ENCODE data around the gene MAB21L3.

Gene MAB21L3

DNA sequence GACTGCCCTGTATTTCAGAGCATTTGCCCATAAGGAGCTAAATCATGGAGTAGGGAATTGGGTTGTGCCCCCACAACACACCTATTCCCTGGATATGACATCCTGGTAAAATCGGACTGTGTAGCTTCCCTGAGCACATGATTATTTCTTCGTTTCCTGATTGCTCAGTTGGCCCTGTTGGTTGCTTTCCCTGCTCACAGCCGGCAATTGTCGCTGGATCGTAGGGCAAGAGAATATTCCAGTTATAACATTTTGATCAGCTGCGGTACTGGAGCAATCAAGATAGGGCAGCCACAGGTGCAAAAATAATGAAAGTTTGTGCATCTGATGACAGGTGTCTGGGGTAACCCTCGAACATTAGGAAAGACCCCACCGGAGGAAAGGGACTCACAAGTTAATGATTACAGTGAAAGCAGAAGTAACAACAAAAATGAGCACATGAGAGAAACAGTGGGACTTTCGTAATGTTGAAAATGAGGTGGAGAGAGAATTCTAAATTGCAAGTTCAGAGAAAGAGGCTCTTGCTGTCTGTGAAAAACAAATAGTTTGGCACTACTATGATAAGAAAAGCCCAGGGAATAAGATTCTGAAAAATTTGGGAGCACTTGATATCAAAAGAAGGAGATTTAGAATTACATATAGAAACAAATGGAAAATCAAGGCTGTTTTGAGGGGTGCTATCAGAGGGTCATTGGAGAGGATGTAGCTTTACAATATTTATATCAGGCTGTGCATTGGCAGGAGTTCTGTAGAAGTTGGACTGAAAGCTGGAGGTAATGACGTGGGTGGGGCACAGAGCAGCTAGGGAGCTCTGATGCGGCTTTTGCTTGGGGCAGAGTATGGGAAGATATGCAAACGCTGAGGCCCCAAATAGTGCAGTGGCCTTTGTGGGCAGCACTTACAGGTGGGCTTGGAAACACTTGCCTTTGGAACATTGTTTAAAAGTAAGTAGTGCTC lies at the start of gene MAB21L3:
TSS of gene MAB21L3 (plus strand) at position 833 of the 957 bp plus-strand sequence. CDS start 1,217 bp downstream, outside the sequence.
- no peak for DNase-seq
- Mint-ChIP-seq H3K36me3 (no peaks in the 10 kb centered on the region), H3K27me3 (peaks cover 0 to 15% of the 10 kb centered on the region in 2 donors), H3K27ac (peak within 1 kb of the TSS; percentile 25), H3K4me1 (peaks cover 9% of the 10 kb centered on the region in 2 donors), H3K4me3 (no peak within 1 kb of the TSS), H3K9me3 (no peaks in the 10 kb centered on the region)
- peak; percentile 52 to 61 for ATAC-seq (replicated peaks)

DNA sequence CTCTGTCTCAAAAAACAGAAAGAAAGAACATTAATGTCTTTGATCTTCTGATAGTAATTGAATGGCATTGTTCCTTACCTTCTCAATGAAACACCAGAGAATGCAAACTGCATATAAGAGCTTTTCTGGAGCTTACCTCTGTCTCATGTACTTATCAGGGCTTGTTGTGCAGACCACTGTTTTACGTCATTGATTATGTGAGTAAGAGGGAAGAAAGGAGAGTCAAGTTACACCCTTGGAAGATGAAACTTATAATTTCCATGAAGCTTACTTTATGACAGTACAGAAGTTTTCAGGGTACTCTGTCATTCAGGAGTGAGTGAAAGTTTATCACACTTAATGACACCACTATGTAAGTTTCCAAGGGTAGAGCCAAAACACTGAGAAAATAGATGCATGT lies 49.0 kb upstream of the MAB21L3 start:
- DNase-seq (no peak), ATAC-seq (replicated peaks) (no peak)
- H3K36me3 Mint-ChIP-seq = peaks cover 0 to 3% of the 10 kb centered on the region in 2 donors
- no peak overlapping the region for H3K4me3 Mint-ChIP-seq
- no peaks in the 10 kb centered on the region for H3K4me1 Mint-ChIP-seq
- H3K27me3 Mint-ChIP-seq = no peaks in the 10 kb centered on the region
- no peak overlapping the region for H3K27ac Mint-ChIP-seq
- H3K9me3 Mint-ChIP-seq = peaks cover 4 to 5% of the 10 kb centered on the region in 2 donors

- H3K4me1 Mint-ChIP-seq = no peaks in the 10 kb centered on the region
- H3K27ac Mint-ChIP-seq = no peak overlapping the region
- no peaks in the 10 kb centered on the region for H3K9me3 Mint-ChIP-seq
- peaks cover 0 to 5% of the 10 kb centered on the region in 2 donors for H3K36me3 Mint-ChIP-seq
- ATAC-seq (replicated peaks) (no peak), DNase-seq (no peak)
- no peaks in the 10 kb centered on the region for H3K27me3 Mint-ChIP-seq
- H3K4me3 Mint-ChIP-seq = no peak overlapping the region
Observed at GRCh38 chr1:116064616-116065015, 46.6 kb upstream of the MAB21L3 start.

DNA sequence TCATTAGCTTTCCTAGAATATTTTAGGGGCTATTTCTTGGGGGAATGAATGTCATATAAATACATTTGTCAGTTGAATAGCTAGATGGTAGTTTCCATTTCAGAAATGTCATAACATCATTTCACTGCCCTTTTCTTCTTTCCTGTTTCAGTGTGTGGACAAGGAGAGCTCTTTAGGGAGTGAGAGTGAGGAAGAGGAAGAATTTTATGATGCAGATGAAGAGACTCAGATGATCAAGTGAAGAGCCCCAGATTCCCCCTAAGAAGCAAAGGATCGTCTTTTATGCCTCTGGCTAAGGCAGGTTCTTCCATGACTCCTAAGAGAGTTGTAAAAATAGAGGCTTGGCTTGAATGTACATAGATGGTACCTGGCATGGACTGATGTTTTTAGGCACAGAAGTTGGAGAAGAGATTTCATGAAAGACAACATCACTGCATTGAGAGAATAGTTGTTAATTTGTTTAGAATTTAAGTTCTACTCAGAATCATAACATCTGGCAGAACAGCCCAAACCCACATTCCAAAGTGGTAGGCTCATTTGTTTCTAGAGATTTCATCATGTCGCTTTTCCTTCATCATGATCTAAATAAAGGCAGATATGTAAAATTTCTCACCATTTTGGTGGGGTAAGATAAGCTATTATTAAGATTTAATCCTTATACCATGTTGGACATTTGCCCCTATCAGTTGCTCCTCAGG lies 44.2 kb upstream of the MAB21L3 start:
- no peak for ATAC-seq (replicated peaks)
- no peaks in the 10 kb centered on the region for H3K27me3 Mint-ChIP-seq
- no peak for DNase-seq
- H3K4me1 Mint-ChIP-seq = no peaks in the 10 kb centered on the region
- H3K9me3 Mint-ChIP-seq = no peaks in the 10 kb centered on the region
- peaks cover 0 to 5% of the 10 kb centered on the region in 2 donors for H3K36me3 Mint-ChIP-seq
- no peak overlapping the region for H3K27ac Mint-ChIP-seq
- H3K4me3 Mint-ChIP-seq = no peak overlapping the region

- Mint-ChIP-seq H3K36me3 (peaks cover 0 to 5% of the 10 kb centered on the region in 2 donors), H3K27me3 (no peaks in the 10 kb centered on the region), H3K4me3 (no peak overlapping the region), H3K4me1 (no peaks in the 10 kb centered on the region), H3K9me3 (no peaks in the 10 kb centered on the region), H3K27ac (no peak overlapping the region)
- DNase-seq (no peak), ATAC-seq (replicated peaks) (no peak)
Observed at GRCh38 chr1:116067566-116067890, 43.7 kb upstream of the MAB21L3 start.

- Mint-ChIP-seq H3K4me1 (no peaks in the 10 kb centered on the region), H3K9me3 (peaks cover 0 to under 1% of the 10 kb centered on the region in 2 donors), H3K4me3 (no peak overlapping the region), H3K27me3 (peaks cover 0 to 8% of the 10 kb centered on the region in 2 donors), H3K36me3 (no peaks in the 10 kb centered on the region), H3K27ac (no peak overlapping the region)
- ATAC-seq (replicated peaks) (no peak), DNase-seq (no peak)
Observed at GRCh38 chr1:116075575-116075974, 35.6 kb upstream of the MAB21L3 start.

DNA sequence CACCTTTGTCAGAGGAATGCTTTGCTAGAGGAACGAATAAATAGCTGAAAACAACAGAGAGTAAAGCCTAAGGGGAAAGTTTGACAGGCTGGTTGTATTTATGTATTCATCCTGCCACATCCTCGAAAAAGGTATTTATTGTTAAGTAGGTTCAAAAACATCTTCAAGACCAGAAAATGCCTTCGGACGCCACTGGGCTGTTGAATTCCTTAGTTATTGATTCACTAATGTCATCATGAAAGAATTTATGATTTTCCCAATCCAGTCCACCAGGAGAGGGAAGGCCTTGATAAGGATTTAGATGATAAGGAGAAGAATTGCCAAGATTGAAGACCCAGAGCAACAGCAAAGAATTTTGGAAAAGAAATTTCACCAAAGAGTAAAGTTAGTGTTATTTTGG lies 35.2 kb upstream of the MAB21L3 start:
- Mint-ChIP-seq H3K27me3 (peaks cover 0 to 12% of the 10 kb centered on the region in 2 donors), H3K4me1 (no peaks in the 10 kb centered on the region), H3K9me3 (peaks cover 3 to 4% of the 10 kb centered on the region in 2 donors), H3K36me3 (no peaks in the 10 kb centered on the region), H3K4me3 (no peak overlapping the region), H3K27ac (no peak overlapping the region)
- ATAC-seq (replicated peaks) (no peak), DNase-seq (no peak)

DNA sequence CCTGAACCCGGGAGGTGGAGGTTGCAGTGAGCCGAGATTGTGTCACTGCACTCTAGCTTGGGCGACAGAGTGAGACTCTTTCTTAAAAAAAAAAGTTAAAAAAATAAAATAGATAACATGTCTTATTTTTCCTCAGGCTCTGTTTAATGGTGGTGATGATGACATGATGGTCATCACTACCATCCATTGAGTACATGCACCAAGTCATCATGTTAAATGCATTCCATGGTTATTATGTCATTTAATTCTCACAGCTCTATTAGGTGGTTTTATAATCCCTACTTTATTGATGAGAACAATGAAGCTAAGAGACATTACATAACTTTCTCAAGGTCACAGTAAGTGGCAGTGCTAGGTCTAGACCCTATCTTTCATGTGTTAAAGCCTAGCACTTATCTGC lies 34.4 kb upstream of the MAB21L3 start:
- no peak overlapping the region for H3K4me3 Mint-ChIP-seq
- ATAC-seq (replicated peaks) (no peak), DNase-seq (no peak)
- no peaks in the 10 kb centered on the region for H3K4me1 Mint-ChIP-seq
- H3K36me3 Mint-ChIP-seq = no peaks in the 10 kb centered on the region
- no peak overlapping the region for H3K27ac Mint-ChIP-seq
- peaks cover 0 to 12% of the 10 kb centered on the region in 2 donors for H3K27me3 Mint-ChIP-seq
- peaks cover 3 to 4% of the 10 kb centered on the region in 2 donors for H3K9me3 Mint-ChIP-seq

- no peak for ATAC-seq (replicated peaks)
- DNase-seq = no peak
- H3K4me1 Mint-ChIP-seq = no peaks in the 10 kb centered on the region
- no peak overlapping the region for H3K27ac Mint-ChIP-seq
- no peaks in the 10 kb centered on the region for H3K36me3 Mint-ChIP-seq
- H3K27me3 Mint-ChIP-seq = peaks cover 0 to 12% of the 10 kb centered on the region in 2 donors
- peaks cover 3 to 4% of the 10 kb centered on the region in 2 donors for H3K9me3 Mint-ChIP-seq
- no peak overlapping the region for H3K4me3 Mint-ChIP-seq
Observed at GRCh38 chr1:116078699-116079223, 32.4 kb upstream of the MAB21L3 start.

- Mint-ChIP-seq H3K4me3 (no peak overlapping the region), H3K36me3 (peaks cover 3% of the 10 kb centered on the region in 2 donors), H3K9me3 (peaks cover 25 to 26% of the 10 kb centered on the region in 2 donors), H3K27ac (no peak overlapping the region), H3K4me1 (no peaks in the 10 kb centered on the region), H3K27me3 (peaks cover 28 to 31% of the 10 kb centered on the region in 2 donors)
- DNase-seq (no peak), ATAC-seq (replicated peaks) (no peak)
Observed at GRCh38 chr1:116087628-116088027, 23.6 kb upstream of the MAB21L3 start.

DNA sequence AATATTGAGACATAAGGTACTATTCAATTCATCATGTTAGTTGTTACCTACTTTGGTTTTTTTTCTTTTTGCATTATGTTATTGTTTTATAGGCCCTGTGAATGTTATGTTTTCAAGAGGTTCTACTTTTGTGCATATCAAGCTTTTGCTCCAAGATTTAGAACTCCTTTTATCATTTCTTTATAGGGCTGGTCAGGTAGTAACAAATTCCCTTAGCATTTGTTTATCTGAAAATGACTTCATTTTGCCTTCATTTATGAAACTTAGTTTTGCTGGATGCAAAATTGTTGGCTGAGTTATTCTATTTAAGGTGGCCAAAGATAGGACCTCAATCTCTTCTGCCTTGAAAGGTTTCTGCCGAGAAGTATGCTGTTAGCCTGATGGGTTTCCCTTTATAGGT lies 21.3 kb upstream of the MAB21L3 start:
- peaks cover 28 to 31% of the 10 kb centered on the region in 2 donors for H3K27me3 Mint-ChIP-seq
- H3K4me1 Mint-ChIP-seq = no peaks in the 10 kb centered on the region
- H3K36me3 Mint-ChIP-seq = peaks cover 3% of the 10 kb centered on the region in 2 donors
- DNase-seq (no peak), ATAC-seq (replicated peaks) (no peak)
- H3K4me3 Mint-ChIP-seq = no peak overlapping the region
- H3K9me3 Mint-ChIP-seq = peaks cover 25 to 32% of the 10 kb centered on the region in 2 donors
- H3K27ac Mint-ChIP-seq = no peak overlapping the region

DNA sequence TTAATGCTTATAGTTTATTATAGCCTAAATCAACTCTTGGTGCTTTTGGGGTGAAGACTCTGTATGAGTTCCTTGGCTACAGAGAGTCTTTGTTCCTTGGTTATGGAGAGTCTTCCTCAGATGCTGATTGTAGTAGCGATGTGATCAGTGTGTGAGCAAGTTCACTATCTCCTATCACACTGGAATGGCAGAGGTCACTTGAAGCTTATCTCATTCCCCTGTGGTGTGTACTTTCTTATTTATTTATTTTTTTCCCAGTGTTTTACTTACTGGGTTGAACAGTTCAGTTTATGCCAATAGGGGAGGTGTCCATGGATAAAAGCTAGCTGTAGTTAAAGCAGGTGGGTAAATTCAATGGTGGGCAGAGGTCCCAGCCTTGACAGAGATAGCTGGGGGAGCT lies 20.1 kb upstream of the MAB21L3 start:
- ATAC-seq (replicated peaks) (no peak), DNase-seq (no peak)
- H3K9me3 Mint-ChIP-seq = peaks cover 28 to 34% of the 10 kb centered on the region in 2 donors
- H3K27me3 Mint-ChIP-seq = peaks cover 25 to 27% of the 10 kb centered on the region in 2 donors
- H3K4me3 Mint-ChIP-seq = no peak overlapping the region
- H3K4me1 Mint-ChIP-seq = no peaks in the 10 kb centered on the region
- peaks cover 3% of the 10 kb centered on the region in 2 donors for H3K36me3 Mint-ChIP-seq
- no peak overlapping the region for H3K27ac Mint-ChIP-seq

DNA sequence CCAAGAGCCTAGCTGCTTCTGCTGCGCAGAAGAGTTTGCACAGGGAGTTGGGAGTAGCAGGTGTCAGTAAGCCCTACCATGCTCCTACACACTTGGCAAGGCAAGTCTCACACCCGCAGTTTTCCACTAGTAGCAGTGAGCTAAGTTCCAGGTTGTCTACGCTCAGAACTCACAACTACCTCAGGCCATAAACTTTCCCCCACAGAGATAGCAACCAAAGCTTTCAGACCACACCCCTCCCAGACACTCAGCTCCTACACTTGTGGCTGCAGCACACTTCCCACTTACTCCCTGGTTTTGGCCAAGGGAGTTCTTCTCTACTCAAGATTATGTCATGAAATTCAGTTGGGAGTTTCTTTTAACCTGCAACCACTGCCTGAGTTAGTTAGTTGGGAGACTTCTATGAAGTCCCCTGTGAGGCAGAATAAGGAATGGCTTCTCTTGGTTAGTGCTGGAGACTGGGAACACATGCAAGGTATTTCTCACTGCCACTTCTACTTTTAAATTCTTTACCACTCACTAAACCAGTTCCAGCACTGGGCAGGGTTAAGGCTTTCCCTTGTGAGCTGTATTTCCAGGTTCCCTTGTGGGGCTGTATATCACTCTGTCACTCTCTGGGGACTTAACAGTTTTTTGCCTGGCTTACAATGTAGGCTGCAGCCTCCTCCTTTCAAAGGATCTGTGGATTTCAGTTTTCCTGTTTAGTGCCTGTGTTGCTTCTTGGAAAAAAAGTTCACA lies 18.3 kb upstream of the MAB21L3 start:
- DNase-seq (no peak), ATAC-seq (replicated peaks) (no peak)
- Mint-ChIP-seq H3K27ac (no peak overlapping the region), H3K4me3 (no peak overlapping the region), H3K27me3 (peaks cover 14 to 22% of the 10 kb centered on the region in 2 donors), H3K36me3 (peaks cover 3 to 5% of the 10 kb centered on the region in 2 donors), H3K9me3 (peaks cover 28 to 36% of the 10 kb centered on the region in 2 donors), H3K4me1 (no peaks in the 10 kb centered on the region)

GRCh38 chr1:116095027-116095426 lies 16.2 kb upstream of the MAB21L3 start:
- no peak overlapping the region for H3K4me3 Mint-ChIP-seq
- DNase-seq (no peak), ATAC-seq (replicated peaks) (no peak)
- no peaks in the 10 kb centered on the region for H3K4me1 Mint-ChIP-seq
- H3K27me3 Mint-ChIP-seq = peaks cover 4 to 5% of the 10 kb centered on the region in 2 donors
- H3K36me3 Mint-ChIP-seq = peaks cover 0 to 5% of the 10 kb centered on the region in 2 donors
- no peak overlapping the region for H3K27ac Mint-ChIP-seq
- H3K9me3 Mint-ChIP-seq = peaks cover 10 to 22% of the 10 kb centered on the region in 2 donors

Data from stimulated activated naive B cell treated with anti-CD40 and anti-IgM and Interleukin-4, amounts not matched to agents 10 μg/mL and 1 μg/mL and 100 μg/mL, for 72 hours (primary cell).